ENCODE data around the gene PDZD8. TPM values are rescaled to one million over a fixed set of nuclear protein-coding genes. Genes with fewer than 3 reads are reported as not detected.

PDZD8 gene
- total RNA-seq, 1 donor from 2014 or later: 31.7 TPM

DNA sequence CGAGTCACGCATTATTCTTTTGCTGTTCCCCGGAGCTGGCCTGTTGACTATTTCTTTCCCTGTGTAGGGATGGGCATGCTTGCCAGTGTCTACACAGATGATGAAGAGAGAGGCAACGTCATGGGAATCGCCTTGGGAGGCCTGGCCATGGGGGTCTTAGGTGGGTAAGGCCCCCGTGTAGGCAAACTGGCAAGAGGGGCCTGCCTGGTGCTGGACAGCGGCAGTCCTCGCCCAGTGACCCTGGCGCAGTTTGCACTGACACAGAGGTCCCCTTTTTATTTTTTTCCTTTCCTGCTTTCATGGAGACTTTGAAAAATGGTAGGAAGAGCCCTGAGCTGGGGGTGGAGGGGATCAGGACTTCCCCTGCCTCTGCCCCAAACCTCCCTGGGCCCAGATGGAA is 120.9 kb downstream of the PDZD8 start:
- H3K4me3 Mint-ChIP-seq: no peak overlapping the region
- no peak overlapping the region for H3K27ac Mint-ChIP-seq
- no peaks in the 10 kb centered on the region for H3K9me3 Mint-ChIP-seq
- H3K27me3 Mint-ChIP-seq: peaks cover 31% of the 10 kb centered on the region
- H3K36me3 Mint-ChIP-seq: no peaks in the 10 kb centered on the region
- DNase-seq (ENCODE audit: extremely low spot score, unreplicated experiment): no peak
- H3K4me1 Mint-ChIP-seq (ENCODE audit: unreplicated experiment): peaks cover 33% of the 10 kb centered on the region
- TF ChIP-seq, protein P1, sequence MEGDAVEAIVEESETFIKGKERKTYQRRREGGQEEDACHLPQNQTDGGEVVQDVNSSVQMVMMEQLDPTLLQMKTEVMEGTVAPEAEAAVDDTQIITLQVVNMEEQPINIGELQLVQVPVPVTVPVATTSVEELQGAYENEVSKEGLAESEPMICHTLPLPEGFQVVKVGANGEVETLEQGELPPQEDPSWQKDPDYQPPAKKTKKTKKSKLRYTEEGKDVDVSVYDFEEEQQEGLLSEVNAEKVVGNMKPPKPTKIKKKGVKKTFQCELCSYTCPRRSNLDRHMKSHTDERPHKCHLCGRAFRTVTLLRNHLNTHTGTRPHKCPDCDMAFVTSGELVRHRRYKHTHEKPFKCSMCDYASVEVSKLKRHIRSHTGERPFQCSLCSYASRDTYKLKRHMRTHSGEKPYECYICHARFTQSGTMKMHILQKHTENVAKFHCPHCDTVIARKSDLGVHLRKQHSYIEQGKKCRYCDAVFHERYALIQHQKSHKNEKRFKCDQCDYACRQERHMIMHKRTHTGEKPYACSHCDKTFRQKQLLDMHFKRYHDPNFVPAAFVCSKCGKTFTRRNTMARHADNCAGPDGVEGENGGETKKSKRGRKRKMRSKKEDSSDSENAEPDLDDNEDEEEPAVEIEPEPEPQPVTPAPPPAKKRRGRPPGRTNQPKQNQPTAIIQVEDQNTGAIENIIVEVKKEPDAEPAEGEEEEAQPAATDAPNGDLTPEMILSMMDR (conservative IDR thresholded peaks at IDR 0.05): no peak

DNA sequence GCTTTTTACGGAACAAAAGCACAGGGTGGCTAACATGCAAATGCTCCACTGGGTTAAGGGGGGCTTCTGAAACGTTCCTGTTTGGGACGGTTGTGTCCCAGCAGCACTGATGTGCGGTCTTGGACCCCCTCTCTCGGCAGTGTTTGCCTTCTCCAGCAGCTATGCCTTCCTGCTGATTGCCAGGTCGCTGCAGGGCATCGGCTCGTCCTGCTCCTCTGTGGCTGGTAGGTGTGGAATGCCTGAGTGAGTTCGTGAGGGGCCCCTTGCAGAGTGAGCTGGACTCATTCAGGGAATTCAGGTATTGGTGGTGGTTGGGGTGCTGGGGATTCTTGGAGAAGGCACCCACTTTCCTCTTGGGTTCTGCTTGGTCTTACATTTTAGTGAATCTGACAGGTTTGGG is 121.3 kb downstream of the PDZD8 start:
- TF ChIP-seq, protein P1 (conservative IDR thresholded peaks at IDR 0.05): no peak
- Mint-ChIP-seq H3K4me1 (ENCODE audit: unreplicated experiment) (peaks cover 32% of the 10 kb centered on the region), H3K4me3 (no peak overlapping the region), H3K27ac (no peak overlapping the region), H3K36me3 (no peaks in the 10 kb centered on the region), H3K27me3 (peaks cover 34% of the 10 kb centered on the region), H3K9me3 (no peaks in the 10 kb centered on the region)
- DNase-seq (ENCODE audit: extremely low spot score, unreplicated experiment): no peak

DNA sequence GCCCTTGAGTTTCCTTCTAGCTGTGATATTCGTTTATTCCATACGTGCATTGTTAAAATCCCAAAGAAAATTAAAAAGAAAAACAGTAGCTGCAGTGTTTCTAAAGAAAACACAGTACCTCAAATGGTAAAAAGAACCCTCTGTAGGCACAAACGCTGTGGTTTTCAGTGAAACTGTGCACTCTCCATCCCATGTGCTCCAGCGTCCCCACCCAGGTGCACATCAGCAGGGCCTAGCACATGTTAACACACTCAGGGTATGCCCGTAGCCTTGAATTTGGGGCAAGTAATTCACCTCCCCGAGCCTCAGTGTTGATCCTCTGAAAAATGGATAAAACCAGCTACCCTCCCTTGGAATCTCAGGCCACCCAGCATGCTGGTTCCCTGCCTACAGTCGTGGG is 124.8 kb downstream of the PDZD8 start:
- DNase-seq (ENCODE audit: extremely low spot score, unreplicated experiment): no peak
- Mint-ChIP-seq H3K4me1 (ENCODE audit: unreplicated experiment) (peaks cover 23% of the 10 kb centered on the region), H3K27me3 (peaks cover 61% of the 10 kb centered on the region), H3K27ac (no peak overlapping the region), H3K4me3 (no peak overlapping the region), H3K36me3 (no peaks in the 10 kb centered on the region), H3K9me3 (no peaks in the 10 kb centered on the region)
- TF ChIP-seq, protein P1 (conservative IDR thresholded peaks at IDR 0.05): no peak

DNA sequence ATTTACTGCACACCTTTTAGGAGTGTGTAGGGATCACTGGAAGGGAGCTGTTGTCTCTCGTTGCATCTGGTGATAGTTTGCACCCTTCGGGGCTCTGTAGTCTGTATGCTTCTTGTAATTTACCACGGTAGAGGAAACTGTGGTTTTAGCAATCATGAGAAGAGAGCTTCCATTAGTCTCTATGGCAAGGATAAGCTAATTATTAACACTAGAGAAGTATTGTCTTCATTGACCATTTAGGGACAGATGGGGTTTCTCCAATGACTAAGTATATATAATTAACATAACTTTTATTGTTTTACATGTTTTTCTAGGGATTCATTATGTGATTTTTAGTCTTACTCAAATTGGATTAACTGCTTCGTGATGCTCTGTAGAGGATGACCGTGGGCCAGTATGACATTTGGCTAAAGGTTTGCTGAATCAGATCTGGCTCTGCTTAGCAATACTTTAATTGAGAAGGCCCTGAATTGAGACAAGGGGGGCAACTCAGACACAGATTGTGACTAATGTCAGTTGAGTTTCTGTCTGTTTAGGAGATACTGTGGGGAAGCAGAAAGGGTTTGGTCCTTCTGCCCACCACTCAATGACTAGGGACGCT is 125.6 kb downstream of the PDZD8 start:
- peaks cover 65% of the 10 kb centered on the region for H3K27me3 Mint-ChIP-seq
- H3K27ac Mint-ChIP-seq: no peak overlapping the region
- no peak for DNase-seq (ENCODE audit: extremely low spot score, unreplicated experiment)
- no peaks in the 10 kb centered on the region for H3K36me3 Mint-ChIP-seq
- peaks cover 19% of the 10 kb centered on the region for H3K4me1 Mint-ChIP-seq (ENCODE audit: unreplicated experiment)
- no peak overlapping the region for H3K4me3 Mint-ChIP-seq
- no peaks in the 10 kb centered on the region for H3K9me3 Mint-ChIP-seq
- TF ChIP-seq, protein P1 (conservative IDR thresholded peaks at IDR 0.05): no peak

DNA sequence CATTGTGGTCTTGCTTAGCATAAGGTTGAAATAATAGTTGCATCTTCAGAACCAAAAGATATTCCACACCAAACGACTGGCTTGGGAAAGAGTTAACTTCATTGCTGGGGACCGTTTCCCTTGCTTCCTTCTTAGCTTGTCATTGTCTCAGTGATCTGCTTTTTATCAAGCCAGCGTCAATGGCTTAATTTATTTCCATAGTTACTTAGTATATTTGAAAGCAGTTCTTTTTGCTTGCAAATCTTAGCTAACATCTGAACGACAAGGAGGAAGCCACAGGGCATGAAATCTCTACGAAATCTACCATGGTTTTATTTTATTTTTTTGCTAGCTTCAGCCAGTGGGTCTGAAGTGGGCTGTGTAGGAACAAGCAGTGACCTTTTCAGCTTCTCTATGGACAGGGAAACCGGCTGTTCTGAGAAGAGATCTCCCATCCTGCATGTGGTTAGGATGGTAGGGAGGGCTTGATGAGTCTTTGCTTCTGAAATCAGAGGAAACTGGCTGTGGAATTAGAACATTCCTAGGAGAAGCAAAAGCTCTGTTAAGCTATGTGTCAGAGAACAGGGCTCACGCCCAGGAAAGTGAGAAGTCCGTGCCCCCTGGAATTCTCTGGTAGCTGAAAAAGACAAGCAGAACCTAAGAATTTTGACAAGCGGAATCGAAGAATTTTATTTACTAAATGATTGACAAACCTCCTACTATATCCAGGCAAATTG is 126.3 kb downstream of the PDZD8 start:
- peaks cover 69% of the 10 kb centered on the region for H3K27me3 Mint-ChIP-seq
- no peak overlapping the region for H3K27ac Mint-ChIP-seq
- H3K36me3 Mint-ChIP-seq: no peaks in the 10 kb centered on the region

More for the DNA sequence above, 126.3 kb downstream of the PDZD8 start:
- DNase-seq (ENCODE audit: extremely low spot score, unreplicated experiment): no peak
- peaks cover 19% of the 10 kb centered on the region for H3K4me1 Mint-ChIP-seq (ENCODE audit: unreplicated experiment)
- no peaks in the 10 kb centered on the region for H3K9me3 Mint-ChIP-seq
- TF ChIP-seq, protein P1 (conservative IDR thresholded peaks at IDR 0.05): no peak
- H3K4me3 Mint-ChIP-seq: no peak overlapping the region
